Activated CD4-positive, alpha-beta T cell treated with anti-CD3 and anti-CD28 coated beads, Interleukin-2, amount 50 U/mL, for 48 hours (primary cell): ENCODE data around the gene RASSF6.
"Not testable (repeated sequence)": the region's sequence is repeated elsewhere in the genome, so short reads cannot be mapped to it uniquely, and the experiment has no call there.

ENCODE experiments used
- DNase-seq, 2 experiments: peaks; one replicate each; pipeline ENCODE4 v3.0.0-alpha.2; 2020

The RASSF6 gene, protein sequence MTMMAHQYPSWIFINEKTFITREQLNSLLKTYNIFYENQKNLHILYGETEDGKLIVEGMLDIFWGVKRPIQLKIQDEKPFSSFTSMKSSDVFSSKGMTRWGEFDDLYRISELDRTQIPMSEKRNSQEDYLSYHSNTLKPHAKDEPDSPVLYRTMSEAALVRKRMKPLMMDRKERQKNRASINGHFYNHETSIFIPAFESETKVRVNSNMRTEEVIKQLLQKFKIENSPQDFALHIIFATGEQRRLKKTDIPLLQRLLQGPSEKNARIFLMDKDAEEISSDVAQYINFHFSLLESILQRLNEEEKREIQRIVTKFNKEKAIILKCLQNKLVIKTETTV

GRCh38 chr4:73620115-73620792 is at the start of gene RASSF6:
RASSF6 (minus strand) TSS chr4:73620436; CDS start chr4:73611795, 8,641 bp downstream.
- peak; percentile 5 to 11 for DNase-seq

GRCh38 chr4:73669410-73670183 is 49.4 kb upstream of the RASSF6 start:
- no peak for DNase-seq

- DNase-seq = no peak
Measured at GRCh38 chr4:73668782-73669201, 48.6 kb upstream of the RASSF6 start.

DNA sequence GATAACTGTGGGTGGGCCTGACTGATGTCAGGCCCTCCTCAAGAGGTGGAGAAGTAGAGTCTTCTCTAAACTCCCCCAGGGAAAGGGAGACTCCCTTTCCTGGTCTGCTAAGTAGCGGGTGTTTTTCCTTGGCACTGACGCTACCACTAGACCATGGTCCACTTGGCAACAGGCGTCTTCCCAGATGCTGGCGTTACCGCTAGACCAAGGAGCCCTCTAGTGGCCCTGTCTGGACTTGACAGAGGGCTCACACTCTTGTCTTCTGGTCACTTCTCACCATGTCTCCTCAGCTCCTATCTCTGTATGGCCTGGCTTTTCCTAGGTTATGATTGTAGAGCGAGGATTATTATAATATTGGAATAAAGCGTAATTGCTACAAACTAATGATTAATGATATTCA is 45.7 kb upstream of the RASSF6 start:
- not testable (repeated sequence) for DNase-seq

GRCh38 chr4:73664470-73664869 is 44.2 kb upstream of the RASSF6 start:
- no peak for DNase-seq

DNA sequence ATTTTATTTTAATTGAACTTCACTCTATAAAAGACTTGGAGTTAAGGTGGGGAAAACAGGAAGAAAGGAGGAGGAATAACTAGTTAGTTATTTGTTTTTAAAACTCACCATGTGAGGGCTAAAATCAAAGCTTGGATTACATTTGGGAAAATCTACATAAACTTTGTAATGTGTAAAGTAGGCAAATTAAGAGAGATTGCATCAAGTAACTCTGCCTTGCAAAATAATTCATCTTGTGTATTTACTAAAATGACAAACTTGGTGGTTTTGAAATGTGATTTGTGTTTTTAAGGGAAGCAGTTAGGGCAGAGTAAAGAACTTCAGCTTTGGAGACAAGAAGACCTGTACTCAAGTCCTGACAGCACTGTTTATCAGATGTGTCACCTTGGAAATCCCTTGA is 43.3 kb upstream of the RASSF6 start:
- no peak for DNase-seq

DNA sequence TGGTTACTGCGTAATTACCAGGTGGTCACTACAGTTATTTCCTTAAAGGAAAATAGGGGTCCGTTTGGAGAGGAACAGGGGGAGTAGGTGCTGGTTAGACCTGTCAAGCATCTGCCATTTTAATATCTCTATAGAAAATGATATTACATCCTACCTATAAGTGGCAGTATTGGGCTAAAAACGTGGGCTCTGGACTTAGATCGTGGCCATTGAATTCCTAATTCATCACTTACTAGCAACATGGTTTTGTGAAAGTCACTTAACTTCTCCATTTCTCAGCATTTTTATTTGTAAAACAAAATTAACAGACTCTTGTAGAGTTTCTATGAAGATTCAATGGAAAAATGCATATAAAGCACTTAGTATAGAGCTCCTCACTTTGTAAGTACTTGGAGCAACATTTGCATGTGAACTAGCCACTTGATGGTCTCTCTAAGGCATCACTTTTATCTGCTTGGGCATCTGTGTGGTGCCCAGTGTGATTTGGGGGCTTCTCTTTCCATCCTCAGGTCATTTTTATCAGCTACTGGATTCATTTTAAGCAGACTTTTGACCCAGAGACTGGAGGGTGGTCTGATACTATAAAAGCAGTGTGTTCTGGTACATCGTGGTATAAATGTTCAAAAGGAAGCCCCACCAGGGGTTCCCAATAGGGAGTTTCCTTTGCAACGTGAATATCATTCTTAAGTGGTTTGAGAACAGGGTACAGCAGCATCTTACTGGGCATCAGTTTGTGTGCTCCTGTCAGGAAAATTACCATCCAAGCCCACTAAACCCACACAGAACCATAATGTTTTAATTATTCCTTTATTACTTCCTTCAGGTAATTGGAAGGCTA is 42.7 kb upstream of the RASSF6 start:
- no peak for DNase-seq

- DNase-seq = peak in 1 of 2 experiments; percentile 10
Measured at GRCh38 chr4:73661646-73662119, 41.4 kb upstream of the RASSF6 start.

GRCh38 chr4:73660808-73661207 is 40.6 kb upstream of the RASSF6 start:
- DNase-seq = no peak

GRCh38 chr4:73653695-73654106 is 33.5 kb upstream of the RASSF6 start:
- DNase-seq = no peak

- DNase-seq = no peak
Measured at GRCh38 chr4:73650250-73650649, 30.0 kb upstream of the RASSF6 start.

- DNase-seq = no peak
Measured at GRCh38 chr4:73648478-73648877, 28.2 kb upstream of the RASSF6 start.

DNA sequence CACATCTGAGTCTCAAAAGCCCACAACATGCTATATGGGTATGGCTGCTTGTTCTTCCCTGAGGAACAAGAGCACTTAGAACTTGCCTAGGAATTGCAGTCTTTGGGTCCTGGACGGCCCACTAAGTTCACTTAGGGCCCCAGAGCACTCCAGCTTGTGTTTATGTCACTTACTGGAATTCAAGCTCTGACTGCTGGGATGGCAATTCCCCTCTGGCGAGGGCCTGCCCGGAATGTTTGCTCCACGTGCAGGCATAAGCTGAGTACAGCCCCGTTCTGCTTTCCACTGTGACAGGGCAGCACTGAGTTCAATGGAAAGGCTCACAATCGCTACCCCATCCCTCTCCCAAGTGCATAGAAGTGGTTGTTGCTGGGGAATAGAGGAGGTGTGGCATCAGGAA is 25.9 kb upstream of the RASSF6 start:
- DNase-seq = no peak

GRCh38 chr4:73631565-73632226 is 11.5 kb upstream of the RASSF6 start:
- DNase-seq = no peak

- DNase-seq = not testable (repeated sequence)
Measured at GRCh38 chr4:73628834-73629233, 8.6 kb upstream of the RASSF6 start.

DNA sequence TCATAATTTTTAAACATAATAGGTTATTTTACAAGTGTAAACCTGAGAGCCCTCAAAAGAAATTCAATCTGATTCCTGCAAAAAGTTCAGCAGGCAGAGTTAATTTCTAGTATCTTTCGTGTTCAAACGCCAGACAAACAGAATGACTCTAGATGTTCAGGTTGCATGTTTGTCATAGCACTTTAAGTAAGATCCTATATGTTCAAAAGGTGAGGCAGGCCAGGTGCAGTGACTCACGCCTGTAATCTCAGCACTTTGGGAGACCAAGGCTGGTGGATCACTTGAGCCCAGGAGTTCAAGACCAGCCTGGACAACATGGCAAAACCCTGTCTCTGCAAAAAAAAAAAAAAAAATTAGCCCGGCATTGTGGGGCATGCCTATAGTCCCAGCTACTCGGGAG is 1.1 kb upstream of the RASSF6 start:
- no peak for DNase-seq

GRCh38 chr4:73619346-73619745 is 890 bp downstream of the RASSF6 start:
- DNase-seq = no peak

- DNase-seq = no peak
Measured at GRCh38 chr4:73617256-73617655, 3.0 kb downstream of the RASSF6 start.

DNA sequence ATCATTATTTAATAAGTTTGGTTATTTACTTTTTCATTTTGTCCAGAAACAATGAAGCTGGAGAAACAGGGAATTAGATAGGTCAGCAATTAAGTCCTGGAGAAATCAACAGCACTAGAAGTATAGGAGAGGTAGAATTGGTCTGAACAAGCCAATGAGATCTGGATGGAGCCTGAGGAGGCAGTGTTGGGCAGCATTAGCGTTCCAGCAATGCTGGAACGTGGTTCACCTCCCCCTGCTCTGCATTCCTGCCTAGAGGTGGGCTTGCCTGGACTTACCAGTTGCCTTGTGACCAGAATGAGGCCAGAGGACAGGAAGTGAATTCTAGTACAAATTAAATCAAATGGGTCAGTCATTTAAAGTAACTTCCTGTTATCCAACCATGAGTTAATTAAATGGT is 4.6 kb downstream of the RASSF6 start:
- DNase-seq = no peak

DNA sequence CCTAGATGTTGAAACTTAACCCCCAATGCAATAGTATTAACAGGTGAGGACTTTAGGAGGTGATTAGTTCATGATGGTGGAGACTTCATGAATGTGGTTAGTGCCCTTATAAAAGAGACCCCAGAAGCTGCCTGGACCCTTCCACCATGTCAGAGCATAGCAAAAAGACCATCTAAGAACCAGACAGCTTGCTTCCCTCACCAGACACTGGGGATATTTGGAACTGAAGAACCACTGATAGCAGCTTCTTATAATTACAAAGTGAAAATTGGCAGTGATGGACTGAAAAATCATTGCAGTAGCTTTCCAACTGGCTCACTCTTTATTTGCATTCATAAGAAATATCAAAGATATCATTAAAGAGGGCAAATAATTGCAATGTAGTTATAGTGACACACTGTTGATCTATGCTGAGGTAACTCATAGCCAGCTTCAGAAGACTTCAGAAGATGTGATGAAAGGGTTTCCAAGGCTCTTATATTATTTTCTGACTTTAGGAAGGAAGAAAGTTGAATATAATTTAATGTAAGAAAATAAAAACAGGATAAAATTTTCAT is 5.8 kb downstream of the RASSF6 start:
- DNase-seq = no peak

DNA sequence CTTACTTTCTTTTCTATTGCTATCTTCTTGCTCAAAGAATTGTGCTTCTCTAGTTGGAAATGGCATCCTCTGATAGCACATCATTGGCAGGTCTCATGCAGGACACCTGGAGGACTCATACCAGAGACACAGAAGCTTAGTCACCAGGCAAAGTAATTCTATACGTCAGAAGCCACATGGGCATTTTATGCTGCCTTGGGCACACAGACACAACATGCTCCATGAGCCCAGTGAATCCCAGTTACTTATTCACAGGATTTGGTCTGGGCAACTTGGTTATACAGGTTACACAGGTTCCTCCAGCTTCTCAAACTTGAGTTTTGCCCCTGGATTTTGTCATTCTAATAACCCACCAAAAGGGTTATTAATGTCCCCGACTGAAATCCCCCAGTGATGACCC is 7.1 kb downstream of the RASSF6 start:
- DNase-seq = no peak

- DNase-seq = no peak
Measured at GRCh38 chr4:73612032-73612431, 8.2 kb downstream of the RASSF6 start.
